ENCODE results near the gene POM121. TPM values are rescaled to one million over a fixed set of nuclear protein-coding genes. Genes with fewer than 3 reads are reported as not detected.
"Not testable (repeated sequence)": the region's sequence is repeated elsewhere in the genome, so short reads cannot be mapped to it uniquely, and the experiment has no call there.

The POM121 gene
- total RNA-seq = 10 to 100 TPM; 25.0 to 25.8 TPM
- long read RNA-seq, donor 1, partial matches to known transcripts = 8 of 19 reads
- long read RNA-seq, donor 1, other reads (novel, unspliced or antisense) = 11 of 19 reads
- long read RNA-seq, donor 2, partial matches to known transcripts = 12 of 19 reads
- long read RNA-seq, donor 2, other reads (novel, unspliced or antisense) = 7 of 19 reads

DNA sequence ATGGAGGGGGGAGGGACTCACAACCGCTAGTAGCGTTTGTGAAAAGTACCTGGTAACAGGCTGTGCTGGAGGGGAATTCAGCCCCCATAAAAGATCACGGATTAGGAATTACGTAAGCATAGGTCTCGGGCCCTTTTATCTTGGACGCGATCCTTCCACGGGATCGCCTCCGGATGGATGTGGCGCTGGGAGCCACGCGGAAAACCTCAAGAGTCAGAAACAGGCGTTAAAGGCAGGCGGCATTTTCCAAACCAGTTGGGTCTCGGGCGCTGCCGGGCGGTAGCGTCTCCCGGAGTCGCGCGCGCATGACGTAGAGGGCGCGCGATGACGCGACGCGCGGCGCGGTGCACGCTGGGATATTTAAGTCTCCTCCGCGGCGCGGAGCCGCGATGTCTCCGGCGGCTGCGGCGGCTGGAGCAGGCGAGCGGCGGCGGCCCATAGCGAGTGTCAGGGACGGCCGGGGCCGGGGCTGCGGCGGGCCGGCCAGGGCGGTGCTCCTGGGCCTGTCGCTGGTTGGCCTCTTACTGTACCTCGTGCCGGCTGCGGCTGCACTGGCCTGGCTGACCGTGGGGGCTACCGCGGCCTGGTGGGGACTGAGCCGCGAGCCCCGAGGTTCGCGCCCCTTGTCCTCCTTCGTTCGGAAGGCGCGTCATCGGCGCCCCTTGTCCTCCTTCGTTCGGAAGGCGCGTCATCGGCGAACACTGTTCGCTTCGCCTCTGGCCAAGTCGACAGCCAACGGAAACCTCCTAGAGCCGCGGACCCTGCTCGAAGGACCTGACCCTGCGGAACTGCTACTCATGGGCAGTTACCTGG is at the start of gene POM121:
POM121 (plus strand) TSS at position 363 of the 813 bp plus-strand sequence; CDS start at position 390, 27 bp downstream.
- intact Hi-C loops (cut with DNase I) = no loop called here

DNA sequence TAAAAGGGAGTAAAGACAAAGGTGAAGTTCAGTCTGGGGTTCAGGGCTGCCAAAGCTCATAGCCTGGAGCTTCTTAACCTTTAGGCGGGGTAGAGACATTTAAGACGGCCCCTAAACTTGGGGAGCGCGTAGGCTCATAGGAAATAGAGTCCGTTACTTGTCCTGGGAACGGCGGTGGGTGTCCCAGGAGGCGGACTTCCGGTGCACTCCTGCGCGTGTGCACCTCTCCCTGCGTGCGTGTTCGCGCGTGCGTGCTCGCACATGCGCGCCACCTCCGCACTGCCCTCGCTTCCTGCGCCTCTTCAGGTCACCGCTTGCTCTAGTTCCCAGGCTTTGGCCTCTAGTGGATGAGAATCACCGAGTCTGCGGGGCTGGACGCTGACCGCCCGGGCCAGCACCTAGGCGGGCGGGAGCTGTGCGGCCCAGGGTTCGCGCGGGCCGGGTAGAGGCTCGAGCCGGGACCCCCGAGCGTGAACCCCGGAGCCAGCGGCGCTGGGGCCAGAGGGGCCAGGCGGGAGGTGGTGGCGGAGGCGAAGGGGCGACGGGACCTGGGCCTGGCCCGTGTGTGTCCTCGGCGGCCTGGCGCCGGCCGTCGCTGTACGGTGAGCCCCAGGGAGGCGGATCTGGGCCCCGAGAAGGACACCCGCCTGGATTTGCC is 45.7 kb upstream of the POM121 start:
- intact Hi-C loops (cut with DNase I) = not testable (repeated sequence)

More for the DNA sequence above, at the start of gene POM121:
- DNase-seq (ENCODE audit: low spot score) = peak; percentile 96

GRCh38 chr7:72879737-72880215 is 45.1 kb upstream of the POM121 start:
- DNase-seq (ENCODE audit: low spot score) = peak; percentile 92
- intact Hi-C loops (cut with DNase I) = not testable (repeated sequence)

More for the DNA sequence above, 45.7 kb upstream of the POM121 start:
- peak; percentile 95 for DNase-seq (ENCODE audit: low spot score)

GRCh38 chr7:72891750-72892149 is 33.1 kb upstream of the POM121 start:
- intact Hi-C loops (cut with DNase I) = not testable (repeated sequence)

GRCh38 chr7:72904740-72905139 is 20.2 kb upstream of the POM121 start:
- DNase-seq (ENCODE audit: low spot score); intact Hi-C loops (cut with DNase I): not testable (repeated sequence)

More at GRCh38 chr7:72891750-72892149, 33.1 kb upstream of the POM121 start:
- not testable (repeated sequence) for DNase-seq (ENCODE audit: low spot score)

DNA sequence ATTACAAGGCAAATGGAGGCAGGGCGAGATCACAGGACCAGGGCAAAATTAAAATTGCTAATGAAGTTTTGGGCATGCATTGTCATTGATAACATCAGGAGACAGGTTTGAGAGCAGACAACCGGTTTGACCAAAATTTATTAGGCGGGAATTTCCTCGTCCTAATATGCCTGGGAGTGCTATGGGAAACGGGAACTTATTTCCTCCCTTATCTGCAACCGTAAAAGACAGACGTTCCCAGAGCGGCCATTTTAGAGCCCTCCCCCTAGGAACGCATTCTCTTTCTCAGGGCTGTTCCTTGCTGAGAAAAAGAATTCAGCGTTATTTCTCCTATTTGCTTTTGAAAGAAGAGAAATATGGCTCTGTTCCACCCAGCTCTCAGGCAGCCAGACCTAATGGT is 16.5 kb upstream of the POM121 start:
- not testable (repeated sequence) for DNase-seq (ENCODE audit: low spot score)

GRCh38 chr7:72911395-72911794 is 13.5 kb upstream of the POM121 start:
- DNase-seq (ENCODE audit: low spot score); intact Hi-C loops (cut with DNase I): not testable (repeated sequence)

More for the DNA sequence above, 16.5 kb upstream of the POM121 start:
- intact Hi-C loops (cut with DNase I) = not testable (repeated sequence)

GRCh38 chr7:72913750-72914149 is 11.1 kb upstream of the POM121 start:
- DNase-seq (ENCODE audit: low spot score); intact Hi-C loops (cut with DNase I): not testable (repeated sequence)

DNA sequence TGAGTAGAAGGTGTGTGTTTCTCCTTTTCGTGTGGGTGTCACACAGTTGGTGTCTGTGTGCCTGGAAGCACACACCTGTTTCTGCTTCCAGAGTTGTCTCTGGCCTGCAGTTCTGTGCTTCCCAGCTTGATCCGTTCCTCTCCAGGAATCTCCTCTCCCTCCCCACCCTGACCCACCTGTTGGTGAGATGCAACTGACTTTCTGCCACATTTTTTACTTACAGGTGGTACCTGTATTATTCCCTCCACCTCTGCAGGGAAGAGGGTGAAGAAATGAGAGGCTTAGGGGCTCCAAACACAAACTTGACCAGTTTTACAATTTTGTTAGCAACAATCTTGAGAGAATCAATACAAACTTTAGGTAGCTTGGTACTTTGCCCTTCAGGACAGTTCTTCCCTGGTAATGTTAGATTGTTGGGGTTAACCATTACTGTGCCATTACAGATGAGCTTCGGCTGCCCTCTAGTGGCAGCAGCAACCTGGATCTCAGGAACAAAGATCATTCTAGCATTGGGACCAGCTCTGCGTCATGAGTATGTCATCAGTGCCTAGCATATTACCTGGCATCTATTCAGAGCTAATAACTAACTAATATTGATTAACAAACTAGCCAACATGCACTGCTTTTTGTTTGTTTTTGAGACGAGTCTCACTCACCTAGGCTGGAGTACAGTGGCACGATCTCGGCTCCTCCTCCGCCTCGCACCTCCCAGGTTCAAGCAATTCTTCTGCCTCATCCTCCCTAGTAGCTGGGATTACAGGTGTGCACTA is 10.0 kb upstream of the POM121 start:
- intact Hi-C loops (cut with DNase I) = not testable (repeated sequence)
- peak; percentile 84 for DNase-seq (ENCODE audit: low spot score)

- intact Hi-C loops (cut with DNase I) = no loop called here
These were observed 5.6 kb upstream of the POM121 start for GRCh38 chr7:72919256-72919775.

DNA sequence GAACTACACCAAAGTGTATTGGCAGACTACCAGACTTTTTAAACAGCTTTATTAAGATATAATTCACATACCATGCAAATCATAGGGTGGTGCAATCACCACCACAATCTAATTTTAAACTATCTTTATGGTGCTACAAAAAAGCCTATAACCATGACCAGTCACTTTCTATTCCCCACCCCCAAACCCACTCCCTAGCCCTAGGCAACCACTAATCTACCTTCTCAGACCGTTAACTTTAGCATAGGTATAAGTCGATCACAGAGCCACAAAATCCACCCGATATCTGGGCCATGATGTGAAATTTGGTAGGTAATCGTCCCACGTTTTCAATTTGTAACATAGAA is 536 bp upstream of the POM121 start:
- DNase-seq (ENCODE audit: low spot score) = no peak
- intact Hi-C loops (cut with DNase I) = no loop called here

More at GRCh38 chr7:72919256-72919775, 5.6 kb upstream of the POM121 start:
- no peak for DNase-seq (ENCODE audit: low spot score)

DNA sequence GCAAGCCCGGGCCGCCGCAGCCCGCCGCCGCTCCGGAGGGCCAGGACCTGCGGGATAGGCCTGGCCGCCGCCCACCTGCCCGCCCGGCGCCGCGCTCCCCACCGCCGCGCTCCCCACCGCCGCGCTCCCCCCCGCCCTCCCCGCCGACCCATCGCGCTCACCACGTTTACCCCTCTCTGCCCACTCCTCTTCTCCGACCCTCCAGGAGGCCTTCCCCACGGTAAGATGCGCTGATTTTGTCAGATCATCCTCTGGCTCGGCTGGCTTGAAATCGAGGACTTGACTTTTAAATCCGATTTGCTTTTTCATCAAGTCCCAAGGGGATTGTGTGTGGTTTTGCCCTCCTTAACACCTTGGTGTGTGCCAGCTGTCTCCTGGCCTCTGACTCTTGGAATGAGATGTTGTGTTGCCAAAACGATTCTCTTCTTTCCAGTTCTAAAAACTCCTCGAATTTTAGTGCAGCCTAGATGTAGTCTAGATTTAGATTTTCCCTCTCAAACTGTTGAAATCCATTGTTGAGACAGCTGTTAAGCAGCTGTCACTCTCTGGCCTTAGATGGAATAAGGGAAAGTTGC is 738 bp downstream of the POM121 start:
- no peak for DNase-seq (ENCODE audit: low spot score)
- intact Hi-C loops (cut with DNase I) = no loop called here

GRCh38 chr7:72927791-72928190 is 2.9 kb downstream of the POM121 start:
- intact Hi-C loops (cut with DNase I); DNase-seq (ENCODE audit: low spot score): not testable (repeated sequence)

- DNase-seq (ENCODE audit: low spot score); intact Hi-C loops (cut with DNase I): not testable (repeated sequence)
These were observed 3.3 kb downstream of the POM121 start for GRCh38 chr7:72928216-72928615.

GRCh38 chr7:72942022-72942705 is 17.3 kb downstream of the POM121 start:
- DNase-seq (ENCODE audit: low spot score); intact Hi-C loops (cut with DNase I): not testable (repeated sequence)

- intact Hi-C loops (cut with DNase I); DNase-seq (ENCODE audit: low spot score): not testable (repeated sequence)
These were observed 18.1 kb downstream of the POM121 start for GRCh38 chr7:72942956-72943355.

- intact Hi-C loops (cut with DNase I); DNase-seq (ENCODE audit: low spot score): not testable (repeated sequence)
These were observed 20.0 kb downstream of the POM121 start for GRCh38 chr7:72944937-72945336.

- DNase-seq (ENCODE audit: low spot score); intact Hi-C loops (cut with DNase I): not testable (repeated sequence)
These were observed 20.7 kb downstream of the POM121 start for GRCh38 chr7:72945597-72945996.
